Tibial artery (tissue), 4 donors: ENCODE results near the gene SCAMP4.

ENCODE experiments used
- DNase-seq, 2 donors: peaks; one replicate each; pipeline ENCODE4 v3.0.0-alpha.2; 2019
- H3K27ac ChIP-seq, 2 donors: fragments of 200-600 bp; sonication (generic) in 1 of 2; 1 replicate in 1 of 2; 2 replicates in 1 of 2; pipeline ENCODE4 v1.5.1; 2018 to 2019; ENCODE audit warnings: mild to moderate bottlenecking in 1 of 2
- H3K27me3 ChIP-seq, 2 donors: fragments of 200-600 bp; sonication (generic) in 1 of 2; one replicate each; pipeline versions ENCODE4 v1.5.1 to v1.6.0; 2016 to 2019
- H3K36me3 ChIP-seq, 3 donors: fragments of 200-600 bp; sonication (generic) in 2 of 3; one replicate each; pipeline ENCODE4 v1.5.1; 2016 to 2019; ENCODE audit warnings: mild to moderate bottlenecking in 2 of 3
- H3K4me1 ChIP-seq, 4 donors: fragments of 200-600 bp; sonication (generic) in 2 of 4; 1 replicate in 3 of 4; 2 replicates in 1 of 4; pipeline ENCODE4 v1.5.1; 2016 to 2019
- H3K4me3 ChIP-seq, 2 donors: fragments of 200-600 bp; sonication (generic) in 1 of 2; 1 replicate in 1 of 2; 2 replicates in 1 of 2; pipeline ENCODE4 v1.5.1; 2018 to 2019; ENCODE audit warnings: mild to moderate bottlenecking in 2 of 2
- H3K9me3 ChIP-seq, 3 donors: fragments of 200-600 bp; sonication (generic) in 1 of 3; one replicate each; pipeline ENCODE4 v1.5.1; 2016 to 2019
- CTCF ChIP-seq, 2 experiments: fragments of 200-600 bp in 1 of 2; fragments of 450-650 bp in 1 of 2; IDR thresholded peaks; one replicate each; pipeline ENCODE4 v1.5.1; 2017 to 2019; ENCODE audit warnings: antibody characterized with exemption in 2 of 2, mild to moderate bottlenecking in 1 of 2, moderate library complexity in 1 of 2
- intact Hi-C: fragments of 100-400 bp; cut with DNase I; formaldehyde crosslinking; loops from one replicate; pipeline ENCODE4 v1.15.0; 2023; ENCODE audit warnings: low total_unique reads

SCAMP4 gene

GRCh38 chr19:1950640-1951039 is 45.4 kb downstream of the SCAMP4 start:
- no peaks in the 10 kb centered on the region for H3K27me3 ChIP-seq
- no peak for DNase-seq
- H3K27ac ChIP-seq: no peak overlapping the region
- H3K4me3 ChIP-seq: no peak overlapping the region
- no peaks in the 10 kb centered on the region for H3K9me3 ChIP-seq
- H3K36me3 ChIP-seq: peaks cover 0 to 45% (median 0%) of the 10 kb centered on the region in 3 donors
- H3K4me1 ChIP-seq: peaks cover 0 to 3% (median 0%) of the 10 kb centered on the region in 4 donors
- no peak for TF ChIP-seq CTCF (IDR thresholded peaks at IDR 0.05)
- intact Hi-C loops: no loop called here

- DNase-seq: no peak
- H3K27me3 ChIP-seq: no peaks in the 10 kb centered on the region
- no peaks in the 10 kb centered on the region for H3K9me3 ChIP-seq
- H3K4me3 ChIP-seq: no peak overlapping the region
- H3K27ac ChIP-seq: no peak overlapping the region
- intact Hi-C loops: no loop called here
- no peak for TF ChIP-seq CTCF (IDR thresholded peaks at IDR 0.05)
- H3K4me1 ChIP-seq: peaks cover 0 to 14% (median 0%) of the 10 kb centered on the region in 4 donors
- H3K36me3 ChIP-seq: peaks cover 0 to 45% (median 0%) of the 10 kb centered on the region in 3 donors
These were observed 47.4 kb downstream of the SCAMP4 start for GRCh38 chr19:1952635-1953034.

- Histone ChIP-seq H3K27me3 (no peaks in the 10 kb centered on the region), H3K36me3 (peaks cover 0 to 45% (median 0%) of the 10 kb centered on the region in 3 donors), H3K27ac (no peak overlapping the region), H3K4me3 (no peak overlapping the region), H3K9me3 (no peaks in the 10 kb centered on the region), H3K4me1 (peaks cover 0 to 14% (median 0%) of the 10 kb centered on the region in 4 donors)
- TF ChIP-seq CTCF (IDR thresholded peaks at IDR 0.05): no peak
- intact Hi-C loops: no loop called here
- DNase-seq: no peak
These were observed 47.8 kb downstream of the SCAMP4 start for GRCh38 chr19:1953037-1953436.

GRCh38 chr19:1953441-1954094 is 48.4 kb downstream of the SCAMP4 start:
- Histone ChIP-seq H3K9me3 (no peaks in the 10 kb centered on the region), H3K27ac (no peak overlapping the region), H3K4me3 (no peak overlapping the region), H3K27me3 (no peaks in the 10 kb centered on the region), H3K36me3 (peaks cover 0 to 44% (median 0%) of the 10 kb centered on the region in 3 donors), H3K4me1 (peaks cover 0 to 14% (median 0%) of the 10 kb centered on the region in 4 donors)
- TF ChIP-seq CTCF (IDR thresholded peaks at IDR 0.05): no peak
- no peak for DNase-seq
- intact Hi-C loops: no loop called here

- Histone ChIP-seq H3K9me3 (no peaks in the 10 kb centered on the region), H3K27ac (no peak overlapping the region), H3K4me1 (peaks cover 0 to 14% (median 0%) of the 10 kb centered on the region in 4 donors), H3K36me3 (peaks cover 0 to 36% (median 0%) of the 10 kb centered on the region in 3 donors), H3K4me3 (no peak overlapping the region), H3K27me3 (no peaks in the 10 kb centered on the region)
- TF ChIP-seq CTCF (IDR thresholded peaks at IDR 0.05): no peak
- intact Hi-C loops: no loop called here
- no peak for DNase-seq
These were observed 49.3 kb downstream of the SCAMP4 start for GRCh38 chr19:1954532-1954933.
